Mucosa of descending colon (tissue), 3 donors: ENCODE data around the gene THOC6. TPM values are rescaled to one million over a fixed set of nuclear protein-coding genes. Genes with fewer than 3 reads are reported as not detected.

Experiments used
- ATAC-seq: fragments of 200-7000 bp; cut with Tn5 transposase; one replicate; pipeline ENCODE4 v1.9.1; 2020; ENCODE audit warnings: mild to moderate bottlenecking, moderate library complexity
- DNase-seq, 3 donors: peaks; one replicate each; pipeline ENCODE4 v3.0.0-alpha.2; 2020
- H3K36me3 ChIP-seq: fragments of 200-600 bp; one replicate; pipeline ENCODE4 v1.8.0; 2021; ENCODE audit warnings: low read depth, mild to moderate bottlenecking
- H3K4me1 ChIP-seq: fragments of 200-600 bp; one replicate; pipeline ENCODE4 v1.8.0; 2021; ENCODE audit warnings: low read depth, mild to moderate bottlenecking
- H3K4me3 ChIP-seq: fragments of 200-600 bp; one replicate; pipeline ENCODE4 v1.8.0; 2021; ENCODE audit warnings: mild to moderate bottlenecking
- H3K9me3 ChIP-seq: fragments of 200-600 bp; one replicate; pipeline ENCODE4 v1.8.0; 2021; ENCODE audit warnings: mild to moderate bottlenecking
- intact Hi-C, 2 donors: fragments of 100-400 bp; cut with DNase I in 1 of 2; cut with micrococcal nuclease in 1 of 2; formaldehyde crosslinking; loops; one replicate each; pipeline versions ENCODE4 v1.11.0 to v1.11.1; 2022; cut with DNase I, micrococcal nuclease
- total RNA-seq, 3 donors: library from RNA; stranded (reverse); fragmentation: NEBNext Ultra II Directional in 2 of 3; extraction: Animal tissue kit (Norgen Biotek cat#: 25700) in 2 of 3; gene quantifications; one replicate each; pipeline versions ENCODE4 v1.2.1 to v1.2.4, GENCODE V29; 2021 to 2023
- TF ChIP-seq, protein P1 (sequence below): fragments of 200-600 bp; IDR thresholded peaks from one replicate; pipeline ENCODE4 v1.8.0; 2022; ENCODE audit warnings: antibody characterized with exemption, mild to moderate bottlenecking
- donor health status: DM: no; HTN: no; CAD: no; lungs with moderate emphysema.
- donor health status: DM: no; HTN: no; CAD: no.
- donor health status: DM: no; HTN: yes; CAD: no.

THOC6 gene
- total RNA-seq, 3 donors from 2014 or later = 23.7 to 26.0 (median 25.7) TPM

GRCh38 chr16:2982402-2982801 is 41.4 kb upstream of the THOC6 start:
- H3K4me3 ChIP-seq = no peak overlapping the region
- no peak for ATAC-seq
- no peaks in the 10 kb centered on the region for H3K9me3 ChIP-seq
- intact Hi-C loops = no loop called here
- peaks cover 26% of the 10 kb centered on the region for H3K4me1 ChIP-seq
- no peaks in the 10 kb centered on the region for H3K36me3 ChIP-seq
- DNase-seq = no peak
- TF ChIP-seq, protein P1, sequence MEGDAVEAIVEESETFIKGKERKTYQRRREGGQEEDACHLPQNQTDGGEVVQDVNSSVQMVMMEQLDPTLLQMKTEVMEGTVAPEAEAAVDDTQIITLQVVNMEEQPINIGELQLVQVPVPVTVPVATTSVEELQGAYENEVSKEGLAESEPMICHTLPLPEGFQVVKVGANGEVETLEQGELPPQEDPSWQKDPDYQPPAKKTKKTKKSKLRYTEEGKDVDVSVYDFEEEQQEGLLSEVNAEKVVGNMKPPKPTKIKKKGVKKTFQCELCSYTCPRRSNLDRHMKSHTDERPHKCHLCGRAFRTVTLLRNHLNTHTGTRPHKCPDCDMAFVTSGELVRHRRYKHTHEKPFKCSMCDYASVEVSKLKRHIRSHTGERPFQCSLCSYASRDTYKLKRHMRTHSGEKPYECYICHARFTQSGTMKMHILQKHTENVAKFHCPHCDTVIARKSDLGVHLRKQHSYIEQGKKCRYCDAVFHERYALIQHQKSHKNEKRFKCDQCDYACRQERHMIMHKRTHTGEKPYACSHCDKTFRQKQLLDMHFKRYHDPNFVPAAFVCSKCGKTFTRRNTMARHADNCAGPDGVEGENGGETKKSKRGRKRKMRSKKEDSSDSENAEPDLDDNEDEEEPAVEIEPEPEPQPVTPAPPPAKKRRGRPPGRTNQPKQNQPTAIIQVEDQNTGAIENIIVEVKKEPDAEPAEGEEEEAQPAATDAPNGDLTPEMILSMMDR = no peak

- ATAC-seq = peak; percentile 78
- Histone ChIP-seq H3K4me1 (peaks cover 23% of the 10 kb centered on the region), H3K4me3 (no peak overlapping the region), H3K9me3 (no peaks in the 10 kb centered on the region), H3K36me3 (no peaks in the 10 kb centered on the region)
- peak; percentile 86 to 92 (median 86) for DNase-seq
- TF ChIP-seq, protein P1 = peak; percentile 94
- intact Hi-C loops = no loop called here
These were observed 40.1 kb upstream of the THOC6 start for GRCh38 chr16:2983706-2984136.

DNA sequence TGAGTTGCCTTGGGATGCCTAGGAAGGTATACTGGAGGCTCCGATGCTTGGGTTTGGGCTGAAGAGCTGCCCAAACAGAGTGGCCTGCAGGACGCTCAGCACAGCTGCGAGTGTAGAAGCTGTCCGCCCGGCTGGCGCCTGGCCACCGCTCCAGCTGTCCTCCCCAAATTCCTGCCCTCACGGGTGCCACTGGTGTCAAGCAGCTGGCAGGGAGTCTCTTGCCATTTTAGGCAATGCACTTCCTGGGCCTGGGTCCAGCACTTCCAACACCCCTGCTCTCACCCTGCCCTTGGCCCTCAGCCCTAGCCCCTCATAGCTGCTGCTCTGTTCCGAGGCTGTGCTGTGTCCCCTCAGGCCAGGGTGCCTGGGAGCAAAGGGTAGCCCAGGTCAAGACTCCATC is 38.4 kb upstream of the THOC6 start:
- H3K36me3 ChIP-seq = no peaks in the 10 kb centered on the region
- intact Hi-C loops = no loop called here
- no peaks in the 10 kb centered on the region for H3K9me3 ChIP-seq
- no peak for DNase-seq
- peaks cover 14% of the 10 kb centered on the region for H3K4me1 ChIP-seq
- no peak for ATAC-seq
- TF ChIP-seq, protein P1 = no peak
- no peak overlapping the region for H3K4me3 ChIP-seq

DNA sequence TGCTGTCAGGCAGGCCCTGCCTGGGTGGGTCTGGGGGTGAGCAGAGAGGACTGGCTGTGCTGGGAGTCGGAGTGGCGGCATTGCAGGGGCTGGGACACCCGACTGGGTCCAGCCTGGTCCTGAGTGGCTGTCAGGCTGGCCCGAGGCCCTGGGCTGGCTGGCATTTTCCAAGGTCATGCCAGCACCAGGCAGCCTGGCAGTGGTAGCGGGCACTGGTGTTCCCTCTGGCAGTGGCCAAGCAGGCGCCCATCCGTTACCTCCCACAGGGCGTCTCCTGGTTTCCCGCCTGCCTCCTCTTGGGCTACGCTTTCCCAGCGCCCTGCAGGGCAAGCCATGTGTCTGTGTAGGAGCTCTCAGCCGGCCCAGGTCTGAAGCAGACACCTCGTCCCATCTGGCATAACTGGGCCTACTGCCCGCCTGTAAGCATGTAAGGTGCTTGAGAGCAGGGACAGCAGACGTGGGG is 37.9 kb upstream of the THOC6 start:
- DNase-seq (no peak), ATAC-seq (no peak)
- TF ChIP-seq, protein P1 = no peak
- Histone ChIP-seq H3K36me3 (no peaks in the 10 kb centered on the region), H3K4me3 (no peak overlapping the region), H3K4me1 (peaks cover 12% of the 10 kb centered on the region), H3K9me3 (no peaks in the 10 kb centered on the region)
- intact Hi-C loops = no loop called here

- no peaks in the 10 kb centered on the region for H3K36me3 ChIP-seq
- H3K4me1 ChIP-seq = peaks cover 7% of the 10 kb centered on the region
- DNase-seq (no peak), ATAC-seq (no peak)
- TF ChIP-seq, protein P1 = no peak
- H3K9me3 ChIP-seq = no peaks in the 10 kb centered on the region
- intact Hi-C loops = no loop called here
- no peak overlapping the region for H3K4me3 ChIP-seq
These were observed 37.1 kb upstream of the THOC6 start for GRCh38 chr16:2986623-2987188.

DNA sequence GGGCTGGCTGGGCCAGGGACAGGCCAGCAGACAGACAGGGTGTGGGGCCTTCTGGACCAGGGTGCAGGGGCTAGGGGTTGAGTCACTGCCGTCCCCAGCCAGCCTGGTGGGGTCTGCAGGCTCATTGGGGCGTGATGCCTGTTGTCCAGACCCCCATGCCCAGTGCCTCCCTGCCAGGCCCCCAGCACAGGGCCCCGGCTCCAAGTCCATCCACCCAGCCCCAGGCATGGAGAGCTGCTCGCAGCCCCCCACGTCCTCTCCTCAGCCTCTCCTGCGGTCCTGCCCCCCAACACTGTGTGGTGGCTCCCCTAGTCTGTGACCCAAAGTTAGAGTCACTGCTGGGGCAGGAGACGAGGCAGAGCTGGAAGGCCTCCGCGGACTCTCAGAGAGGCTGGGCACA is 36.5 kb upstream of the THOC6 start:
- no peak for ATAC-seq
- Histone ChIP-seq H3K4me3 (no peak overlapping the region), H3K36me3 (no peaks in the 10 kb centered on the region), H3K4me1 (peaks cover 7% of the 10 kb centered on the region), H3K9me3 (no peaks in the 10 kb centered on the region)
- TF ChIP-seq, protein P1 = no peak
- intact Hi-C loops = no loop called here
- no peak for DNase-seq
